Urothelium cell line (cell line): ENCODE results near the gene NARS2.
A peak's percentile ranks its signal among the peaks of the same experiment; 100 is the strongest.
"Not testable (repeated sequence)": the region's sequence is repeated elsewhere in the genome, so short reads cannot be mapped to it uniquely, and the experiment has no call there.

Experiments
- DNase-seq: peaks from one replicate; pipeline ENCODE4 v3.0.0; 2011; ENCODE audit warnings: low spot score, mixed read lengths
- FAIRE-seq: peaks from 2 replicates; lab custom pipeline; 2011; peaks lifted over from hg19 to GRCh38; lab: Jason Lieb, UNC

NARS2 gene

DNA sequence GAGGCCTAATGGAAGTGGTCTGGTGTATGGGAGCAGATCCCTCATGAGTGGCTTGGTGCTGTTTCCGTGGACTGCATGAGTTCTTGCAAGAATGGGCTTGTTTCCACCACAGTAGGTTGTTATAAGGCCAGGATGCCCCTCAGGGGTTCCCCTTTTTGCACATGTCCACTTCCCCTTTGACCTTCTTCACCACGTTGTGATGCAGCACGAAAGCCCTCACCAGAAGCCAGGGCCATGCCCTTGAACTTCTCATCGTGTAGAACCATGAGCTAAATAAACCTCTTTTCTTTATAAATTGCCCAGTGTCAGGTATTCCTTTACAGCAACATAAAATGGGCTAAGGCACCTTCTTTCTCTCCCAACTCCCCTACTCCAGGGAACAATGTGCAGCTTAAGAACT is 2.8 kb upstream of the NARS2 start:
- FAIRE-seq (no peak), DNase-seq (no peak)

DNA sequence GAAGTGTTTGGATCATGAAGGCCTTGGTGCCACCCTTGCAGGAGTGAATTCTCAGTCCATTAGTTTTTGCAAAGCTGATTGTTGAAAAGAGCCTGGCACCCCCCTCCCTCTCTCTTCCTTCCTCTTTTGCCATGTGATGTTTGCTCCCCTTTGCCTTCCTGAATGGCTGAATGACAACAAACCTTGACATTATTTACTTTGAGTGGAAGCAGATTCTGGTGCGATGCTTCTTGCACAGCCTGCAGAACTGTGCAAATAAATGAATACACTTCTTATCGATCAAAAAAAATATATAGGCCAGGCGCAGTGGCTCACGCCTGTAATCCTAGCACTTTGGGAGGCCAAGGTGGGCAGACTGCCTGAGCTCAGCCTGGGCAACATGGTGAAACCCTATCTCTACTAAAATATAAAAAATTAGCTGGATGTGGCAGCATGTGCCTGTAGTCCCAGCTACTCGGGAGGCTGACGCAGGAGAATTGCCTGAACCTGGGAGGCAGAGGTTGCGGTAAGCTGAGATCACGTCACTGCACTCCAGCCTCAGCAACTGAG is 2.0 kb upstream of the NARS2 start:
- DNase-seq (no peak), FAIRE-seq (no peak)

DNA sequence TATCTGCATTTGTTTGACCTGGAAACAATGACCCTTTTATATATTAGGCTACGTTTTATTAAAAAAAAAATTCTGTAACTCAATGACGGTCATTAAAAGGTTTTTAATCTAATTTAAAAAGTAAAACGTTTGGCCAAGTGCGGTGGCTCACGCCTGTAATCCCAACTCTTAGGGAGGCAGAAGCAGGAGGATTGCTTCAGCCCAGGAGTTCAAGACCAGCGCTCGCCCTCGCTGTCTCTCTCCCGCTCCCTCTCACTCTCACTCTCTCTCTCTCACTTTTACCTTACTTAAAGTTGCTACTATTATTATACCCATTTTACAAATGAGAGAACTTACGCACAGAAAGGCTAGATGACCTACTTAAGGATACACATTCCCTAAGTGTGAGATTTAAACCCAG is 814 bp upstream of the NARS2 start:
- no peak for FAIRE-seq
- DNase-seq, result no peak

DNA sequence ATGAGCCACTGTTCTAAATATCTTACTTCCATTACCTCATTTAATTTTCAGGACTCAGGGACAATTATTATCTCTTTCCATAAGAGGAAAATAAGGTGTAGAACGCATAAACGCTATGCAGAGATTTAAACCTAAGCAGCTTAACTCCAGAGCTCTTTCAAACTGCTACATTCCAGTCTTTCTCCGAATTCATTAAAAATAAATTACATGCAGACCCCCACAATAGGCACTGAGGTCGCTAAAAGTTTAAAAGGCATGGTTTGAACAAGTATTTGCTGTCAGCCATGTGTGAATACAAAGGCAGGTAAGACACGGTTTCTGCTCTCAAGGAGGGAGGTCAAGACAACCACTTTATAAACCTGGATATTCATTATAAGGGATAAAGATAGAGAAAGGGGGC is 983 bp downstream of the NARS2 start:
- FAIRE-seq (no peak), DNase-seq (no peak)

DNA sequence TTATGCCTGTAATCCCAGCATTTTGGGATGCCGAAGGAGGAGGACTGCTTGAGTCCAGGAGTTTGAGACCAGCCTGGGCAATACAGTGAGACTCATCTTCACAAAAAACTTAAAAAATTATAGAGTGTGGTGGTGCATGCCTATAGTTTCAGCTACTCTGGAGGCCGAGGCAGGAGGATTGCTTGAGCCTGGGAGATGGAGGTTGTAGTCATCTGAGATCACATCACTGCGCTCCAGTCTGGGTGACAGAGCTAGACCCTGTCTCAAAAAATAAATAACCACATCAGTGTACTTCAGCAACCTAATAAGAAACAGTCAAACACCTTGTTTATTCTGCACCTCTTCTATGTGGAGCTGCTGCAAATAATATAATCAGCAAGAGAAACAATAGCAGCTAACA is 1.4 kb downstream of the NARS2 start:
- DNase-seq, result no peak
- FAIRE-seq, result no peak

DNA sequence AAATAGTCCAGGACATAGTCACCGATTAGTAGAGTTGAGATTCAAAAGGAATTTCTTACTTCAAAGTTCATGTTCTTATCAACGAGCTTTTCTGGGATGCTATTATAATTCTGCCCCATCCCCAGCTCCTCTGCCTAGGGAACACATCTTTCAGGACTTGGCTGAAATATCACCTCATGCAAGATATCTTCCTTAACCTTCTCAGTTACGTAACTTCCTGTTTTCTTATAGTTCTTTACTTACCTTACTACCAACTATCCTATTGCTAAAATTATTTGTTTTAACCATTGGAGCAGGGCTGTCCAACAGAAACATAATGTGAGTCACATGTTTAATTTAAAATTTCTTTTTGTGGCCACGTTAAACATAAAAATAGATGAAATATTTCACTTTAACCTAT is 2.3 kb downstream of the NARS2 start:
- no peak for FAIRE-seq
- no peak for DNase-seq

DNA sequence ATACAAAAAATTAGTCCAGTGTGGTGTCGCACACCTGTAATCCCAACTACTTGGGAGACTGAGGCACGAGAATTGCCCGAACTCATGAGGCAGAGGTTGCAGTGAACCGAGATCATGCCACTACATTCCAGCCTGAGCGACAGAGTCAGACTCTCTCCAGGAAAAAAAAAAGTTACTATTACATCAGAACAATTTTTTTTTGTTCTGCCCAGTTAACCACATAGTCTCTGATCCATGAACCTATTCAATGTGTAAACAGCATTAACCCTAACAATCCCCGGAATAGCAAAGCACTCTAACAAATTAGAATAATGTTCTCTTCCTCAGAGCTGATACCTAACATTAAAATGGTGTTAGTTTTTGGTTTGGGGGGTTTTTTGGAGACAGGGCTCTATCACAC is 4.6 kb downstream of the NARS2 start:
- FAIRE-seq, result no peak
- no peak for DNase-seq

DNA sequence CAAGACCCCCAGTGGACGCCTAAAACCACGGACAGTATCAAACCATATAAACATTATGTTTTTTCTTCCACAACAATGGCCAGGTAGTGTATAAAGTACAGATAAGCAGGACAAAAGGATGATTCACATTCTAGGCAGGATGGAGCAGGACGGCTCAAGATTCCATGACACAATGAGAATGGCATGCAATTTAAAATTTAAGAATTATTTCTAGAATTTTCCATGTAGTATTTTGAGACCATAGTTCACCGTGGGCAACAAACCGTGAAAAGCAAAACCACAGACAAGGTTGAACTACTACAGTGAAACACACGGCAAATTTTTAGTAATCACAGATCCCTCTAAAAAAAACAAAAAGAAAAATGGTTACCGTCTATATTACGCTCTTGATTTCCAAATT is 7.5 kb downstream of the NARS2 start:
- peak; percentile 48 for FAIRE-seq

DNA sequence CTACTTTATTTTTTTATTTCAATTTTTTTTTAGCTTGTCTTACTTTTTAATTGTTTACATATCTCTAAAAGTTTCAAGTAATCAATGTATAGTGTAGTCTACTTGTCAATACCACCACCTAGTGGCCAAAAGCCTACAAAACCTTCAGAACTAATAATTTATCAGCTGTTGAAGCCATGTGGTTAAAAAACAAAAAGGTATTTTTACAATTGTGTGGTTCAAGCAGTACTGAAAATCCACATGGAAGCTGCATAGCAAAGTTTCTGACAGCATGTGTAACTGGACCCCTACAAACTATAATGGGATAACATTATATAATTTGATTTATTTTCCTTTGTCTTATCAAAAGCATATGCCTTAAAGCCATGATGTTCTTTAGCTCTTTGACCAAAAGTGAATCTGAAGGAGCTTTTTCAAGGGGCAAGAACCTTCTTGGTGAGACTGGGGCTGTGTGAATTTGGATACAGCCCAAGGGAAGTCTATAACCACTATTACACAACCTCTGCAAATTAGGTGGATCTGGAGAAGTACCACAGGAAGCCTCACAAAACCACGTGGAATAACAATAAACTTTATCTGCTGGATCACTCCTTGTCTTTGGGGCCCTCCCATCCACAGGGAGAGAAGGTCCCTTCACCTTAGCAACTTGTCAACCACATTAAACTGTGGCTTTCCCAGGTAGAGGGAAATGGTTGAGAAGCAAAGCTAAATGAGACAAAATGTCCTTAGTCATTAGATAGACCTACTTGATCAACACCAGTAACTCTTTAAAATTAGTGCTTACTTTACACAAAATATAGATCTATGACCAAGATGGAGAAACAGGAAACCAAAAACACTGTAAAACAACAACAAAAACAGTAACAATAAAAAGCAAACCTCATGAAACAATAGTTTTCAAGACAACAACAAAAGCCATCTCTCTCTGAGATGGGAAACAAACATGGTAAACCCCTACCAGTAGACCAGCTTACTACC is 9.9 kb downstream of the NARS2 start:
- FAIRE-seq (no peak), DNase-seq (peak; percentile 40)

More for the DNA sequence above, 7.5 kb downstream of the NARS2 start:
- DNase-seq, result peak; percentile 30

DNA sequence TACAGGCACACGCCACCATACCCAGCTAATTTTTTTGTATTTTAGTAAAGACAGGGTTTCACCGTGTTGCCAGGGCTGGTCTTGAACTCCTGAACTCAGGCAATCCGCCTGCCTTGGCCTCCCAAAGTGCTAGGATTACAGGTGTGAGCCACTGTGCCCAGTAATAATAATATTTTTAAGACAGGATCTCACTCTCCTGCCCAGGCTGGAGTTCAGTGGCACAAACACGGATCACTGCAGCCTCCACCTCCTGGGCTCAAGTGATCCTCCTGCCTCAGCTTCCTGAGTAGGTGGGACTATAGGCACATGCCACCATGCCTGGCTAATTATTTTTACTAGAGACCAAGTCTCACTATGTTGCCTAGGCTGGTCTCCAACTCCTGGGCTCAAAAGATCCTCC is 10.6 kb downstream of the NARS2 start:
- not testable (repeated sequence) for DNase-seq, FAIRE-seq

DNA sequence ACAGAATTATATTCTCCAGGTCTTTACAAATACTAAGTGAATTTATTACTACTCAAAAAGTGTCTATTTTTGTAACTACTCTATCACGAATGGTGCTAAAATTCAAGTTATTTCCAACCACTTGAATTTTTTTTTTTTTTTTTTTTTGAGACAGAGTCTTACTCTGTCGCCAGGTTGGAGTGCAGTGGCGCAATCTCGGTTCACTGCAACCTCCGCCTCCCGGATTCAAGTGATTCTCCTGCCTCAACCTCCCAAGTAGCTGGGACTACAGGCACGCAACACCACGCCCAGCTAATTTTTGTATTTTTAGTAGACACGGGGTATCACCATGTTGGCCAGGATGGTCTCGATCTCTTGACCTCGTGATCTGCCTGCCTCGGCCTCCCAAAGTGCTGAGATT is 11.6 kb downstream of the NARS2 start:
- DNase-seq, FAIRE-seq: not testable (repeated sequence)

DNA sequence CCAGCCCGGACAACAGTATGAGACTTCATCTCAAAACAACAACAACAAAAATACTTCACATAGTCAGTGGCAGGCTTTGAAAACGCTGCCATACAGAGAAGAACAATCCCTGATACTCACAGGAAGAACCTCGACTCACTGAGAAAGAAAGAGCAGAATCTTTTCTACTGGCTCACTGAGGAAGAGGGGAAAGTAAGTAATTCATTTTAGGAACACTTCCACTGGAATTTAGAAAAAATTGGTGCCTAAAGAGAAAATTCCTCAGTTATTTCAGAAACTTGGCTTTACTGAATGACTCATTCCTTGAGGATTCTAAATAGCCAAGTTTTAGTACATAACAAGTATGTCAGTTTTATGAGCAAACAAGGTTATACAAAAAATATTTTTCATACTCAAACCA is 12.3 kb downstream of the NARS2 start:
- FAIRE-seq (no peak), DNase-seq (peak; percentile 18)

DNA sequence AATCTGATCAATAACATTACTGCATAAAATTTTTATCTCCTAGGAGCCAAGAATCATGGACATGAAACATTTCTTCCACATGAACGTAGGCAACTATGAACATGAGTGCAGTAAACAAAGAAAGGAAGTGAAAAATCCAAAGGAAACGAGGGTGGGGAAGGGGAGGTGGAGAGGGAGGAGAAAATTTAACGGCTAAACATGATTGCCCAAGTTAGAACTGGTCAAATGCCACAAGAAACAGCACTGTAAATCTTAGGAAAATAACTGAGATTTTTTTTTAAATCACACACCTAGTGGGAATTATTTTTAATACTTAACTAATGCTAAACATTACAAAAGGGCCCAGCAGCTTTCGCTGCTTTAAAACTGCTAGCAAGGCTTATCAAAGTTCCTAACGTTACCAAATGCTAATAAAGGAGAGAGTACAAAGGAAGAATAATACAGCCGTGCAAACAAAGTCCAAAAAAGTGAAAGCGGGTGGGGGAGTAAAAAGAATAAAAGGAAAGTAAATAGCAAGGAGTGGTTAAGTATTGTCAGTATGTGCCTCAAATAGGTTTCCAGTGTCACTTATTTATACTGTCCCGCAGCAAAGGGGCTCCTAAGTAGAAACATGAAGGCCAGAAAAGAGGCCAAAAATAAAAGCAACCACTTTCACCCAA is 13.7 kb downstream of the NARS2 start:
- FAIRE-seq (no peak), DNase-seq (no peak)

DNA sequence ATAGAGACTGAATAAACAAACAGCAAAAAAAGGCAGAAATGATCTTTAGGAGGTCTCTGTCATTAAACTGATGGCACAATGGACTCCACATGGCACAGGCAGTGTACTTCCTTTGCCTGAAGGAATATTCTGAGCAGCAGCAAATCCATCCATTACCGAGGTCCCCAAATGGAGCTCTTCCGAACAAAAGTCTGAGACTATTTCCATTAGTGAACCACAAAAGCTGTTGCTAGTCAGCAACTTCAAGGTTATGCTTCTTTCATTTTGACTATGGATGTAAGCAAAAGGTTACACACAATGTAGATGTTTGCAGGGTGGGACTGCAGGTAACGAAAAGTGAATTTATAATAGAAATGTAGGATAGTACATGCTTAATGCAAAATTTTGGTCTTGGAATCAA is 14.5 kb downstream of the NARS2 start:
- no peak for DNase-seq
- no peak for FAIRE-seq

DNA sequence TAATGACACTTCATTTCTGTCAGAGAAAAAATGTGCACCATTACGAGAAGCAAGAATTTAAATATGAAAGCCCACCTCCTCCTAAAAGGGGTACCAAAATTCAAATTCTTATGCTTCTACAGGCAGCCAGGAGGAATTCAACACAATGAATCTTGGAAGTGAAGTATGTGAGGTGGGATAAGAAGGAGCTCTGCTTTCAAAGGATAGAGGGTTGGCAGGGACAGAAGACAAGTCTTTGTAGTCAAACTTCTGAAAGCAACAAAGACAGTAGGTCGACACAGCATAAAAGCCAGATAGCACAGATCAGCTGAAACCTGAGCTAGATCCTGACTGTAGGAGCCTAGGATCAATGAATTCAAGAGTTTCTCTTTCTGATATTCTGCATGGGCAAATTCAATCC is 17.4 kb downstream of the NARS2 start:
- FAIRE-seq (no peak), DNase-seq (no peak)

DNA sequence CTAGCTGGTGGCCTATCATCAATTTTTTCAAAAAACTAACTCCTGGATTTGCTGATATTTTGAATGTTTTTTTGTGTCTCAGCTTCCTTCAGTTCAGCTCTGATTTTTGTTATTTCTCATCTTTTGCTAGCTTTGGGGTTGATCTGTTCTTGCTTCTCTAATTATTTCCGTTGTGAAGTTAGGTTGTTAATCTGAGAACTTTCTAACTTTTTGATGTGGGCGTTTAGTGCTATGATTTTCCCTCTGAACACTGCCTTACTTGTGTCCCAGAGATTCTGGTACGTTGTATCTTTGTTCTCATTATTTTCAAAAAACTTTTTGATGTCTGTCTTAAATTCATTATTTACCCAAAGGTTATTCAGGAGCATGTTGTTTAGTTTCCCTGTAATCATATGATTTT is 19.1 kb downstream of the NARS2 start:
- FAIRE-seq (no peak), DNase-seq (no peak)

DNA sequence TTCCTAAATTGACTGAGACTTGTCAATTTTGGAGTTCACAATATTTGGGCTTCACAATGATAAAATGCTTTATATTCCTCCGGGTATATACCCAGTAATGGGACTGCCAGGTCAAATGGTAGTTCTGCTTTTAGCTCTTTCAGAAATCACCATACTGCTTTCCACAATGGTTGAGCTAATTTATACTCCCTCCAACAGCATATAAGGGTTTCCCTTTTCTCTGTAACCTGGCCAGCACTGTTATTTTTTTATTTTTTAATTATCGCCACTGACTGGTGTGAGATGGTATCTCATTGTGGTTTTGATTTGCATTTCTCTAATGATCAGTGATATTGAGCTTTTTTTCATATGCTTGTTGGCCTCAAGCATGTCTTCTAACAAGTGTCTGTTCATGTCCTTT is 21.8 kb downstream of the NARS2 start:
- FAIRE-seq (no peak), DNase-seq (no peak)

DNA sequence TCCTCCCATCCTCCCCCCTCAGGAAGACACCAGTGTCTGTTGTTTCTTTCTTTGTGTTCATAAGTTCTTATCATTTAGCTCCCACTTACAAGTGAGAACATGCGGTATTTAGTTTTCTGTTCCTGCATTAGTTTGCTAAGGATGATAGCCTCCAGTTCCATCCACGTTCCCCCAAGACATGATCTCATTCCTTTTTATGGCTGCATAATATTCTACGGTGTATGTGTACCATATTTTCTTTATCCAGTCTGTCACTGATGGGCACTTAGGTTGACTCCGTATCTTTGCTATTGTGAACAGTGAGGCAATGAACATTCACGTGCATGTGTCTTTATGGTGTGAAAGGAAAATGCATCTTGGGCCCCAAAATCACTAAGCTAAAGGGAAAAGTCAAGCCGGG is 22.5 kb downstream of the NARS2 start:
- DNase-seq, result not testable (repeated sequence)
- FAIRE-seq, result peak; percentile 30

DNA sequence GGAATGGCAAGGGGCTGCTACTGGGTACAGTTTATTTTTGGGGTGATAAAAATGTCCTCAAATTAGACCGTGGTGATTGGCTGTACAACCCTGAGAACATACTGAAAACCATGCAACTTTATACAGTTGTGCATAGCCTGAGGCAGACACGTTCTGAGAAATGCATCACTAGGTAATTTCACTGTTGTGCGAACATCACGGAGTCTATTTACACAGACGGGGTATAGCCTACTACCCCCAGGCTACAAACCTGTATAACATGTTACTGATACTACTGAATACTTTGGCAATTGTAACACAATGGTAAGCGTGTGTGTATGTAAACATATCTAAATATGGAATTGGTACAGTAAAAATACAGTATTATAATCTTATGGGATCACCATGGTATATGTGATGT is 23.6 kb downstream of the NARS2 start:
- FAIRE-seq, result no peak
- DNase-seq, result no peak

DNA sequence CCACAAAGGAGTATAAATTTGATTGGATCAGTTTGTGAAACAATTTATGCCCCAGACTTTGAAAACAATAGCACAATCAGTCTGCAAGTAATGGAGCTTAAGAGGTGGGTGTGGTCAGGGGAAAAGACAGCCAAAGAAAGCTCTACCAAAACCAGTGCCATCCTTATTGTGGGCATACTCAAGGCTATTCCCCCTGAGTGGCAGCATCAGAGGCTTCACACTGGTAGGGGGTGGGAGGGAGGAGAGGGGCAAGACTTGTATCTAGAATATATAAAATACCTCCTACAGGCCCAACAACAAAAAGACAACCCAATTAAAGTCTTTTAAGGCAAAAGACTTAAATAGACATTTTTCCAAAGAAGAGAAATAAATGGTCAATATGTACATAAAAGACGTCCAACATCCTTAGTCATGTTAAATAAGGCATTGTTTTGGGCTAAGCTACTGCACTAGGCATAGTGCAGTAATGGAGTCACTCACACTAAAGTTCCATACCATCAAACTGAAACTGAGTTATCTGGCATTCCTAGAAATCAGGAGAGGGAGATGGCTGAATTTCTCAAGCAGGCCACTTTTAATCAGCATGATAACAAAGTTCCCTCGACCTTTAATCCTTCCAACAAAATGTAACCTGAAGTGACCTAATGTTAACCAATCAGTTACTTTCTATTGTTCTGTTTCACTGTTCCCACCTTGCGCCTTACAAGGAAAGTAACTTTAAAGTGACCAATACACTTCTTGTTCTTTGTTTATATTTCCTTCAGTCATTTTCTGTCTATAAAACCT is 24.8 kb downstream of the NARS2 start:
- FAIRE-seq (no peak), DNase-seq (no peak)
